SK-N-SH (cell line): ENCODE data around the gene BMPR1B. TPM values are rescaled to one million over a fixed set of nuclear protein-coding genes. Genes with fewer than 3 reads are reported as not detected.

Experiments
- CTCF ChIA-PET: fragments of 300-600, 350-600 bp; formaldehyde crosslinking; extraction: SDS; loops from one replicate; lab custom pipeline; 2021; lab: Yijun Ruan, JAX
- POLR2A ChIA-PET: fragments of 350-600 bp; sonication (Branson Sonifier 250); formaldehyde crosslinking; extraction: SDS; loops from one replicate; lab custom pipeline; 2020; ENCODE audit warnings: antibody characterized with exemption, inconsistent platforms; lab: Yijun Ruan, JAX
- DNase-seq: peaks from one replicate; pipeline ENCODE4 v3.0.0; 2012
- H2AFZ ChIP-seq: fragments of 200-600 bp; sonication (generic); 2 replicates; pipeline ENCODE4 v1.8.1; 2016; ENCODE audit warnings: antibody characterized with exemption, mild to moderate bottlenecking, low read depth
- H3F3A ChIP-seq: fragments of 200-600 bp; sonication (generic); replicated peaks from 2 replicates; pipeline ENCODE3; 2016; ENCODE audit warnings: antibody characterized with exemption, mild to moderate bottlenecking; ENCODE audit not compliant: insufficient read depth
- H3K27ac ChIP-seq, 2 experiments: fragments of 200-500 bp in 1 of 2; fragments of 200-600 bp in 1 of 2; sonication (Bioruptor generic) in 1 of 2; sonication (generic), shearing (Covaris generic) in 1 of 2; 2 replicates each; pipeline versions ENCODE4 v1.5.1 to v1.6.1; 2014 to 2016; ENCODE audit warnings: low read depth in 2 of 2, inconsistent platforms in 1 of 2, low read length in 1 of 2, mild to moderate bottlenecking in 1 of 2, mixed read lengths in 1 of 2
- H3K27me3 ChIP-seq: fragments of 200-600 bp; sonication (generic), shearing (Covaris generic); 2 replicates; pipeline ENCODE4 v1.6.1; 2016; ENCODE audit warnings: mixed run types; ENCODE audit not compliant: insufficient read depth
- H3K36me3 ChIP-seq, 2 experiments: fragments of 200-500 bp in 1 of 2; fragments of 200-600 bp in 1 of 2; sonication (Bioruptor generic) in 1 of 2; sonication (generic) in 1 of 2; replicated peaks in 1 of 2; 2 replicates each; pipeline versions ENCODE3 to v1.5.1; 2014 to 2016; ENCODE audit warnings: low read length in 1 of 2, mild to moderate bottlenecking in 1 of 2; ENCODE audit not compliant: insufficient read depth in 2 of 2, control insufficient read depth in 1 of 2
- H3K4me1 ChIP-seq, 2 experiments: fragments of 200-500 bp in 1 of 2; fragments of 200-600 bp in 1 of 2; sonication (Bioruptor generic) in 1 of 2; sonication (generic), shearing (Covaris generic) in 1 of 2; 2 replicates each; pipeline versions ENCODE4 v1.5.1 to v1.6.1; 2014 to 2016; ENCODE audit warnings: low read depth in 1 of 2, low read length in 1 of 2, mixed run types in 1 of 2; ENCODE audit not compliant: insufficient read depth in 2 of 2, control insufficient read depth in 1 of 2
- H3K4me2 ChIP-seq: fragments of 200-600 bp; sonication (generic), shearing (Covaris generic); 2 replicates; pipeline ENCODE4 v1.6.1; 2017; ENCODE audit warnings: mixed run types
- H3K4me3 ChIP-seq, 2 experiments: fragments of 200-500 bp in 1 of 2; fragments of 200-600 bp in 1 of 2; sonication (Bioruptor generic) in 1 of 2; sonication (generic), shearing (Covaris generic) in 1 of 2; 2 replicates each; pipeline versions ENCODE4 v1.5.1 to v1.8.1; 2014 to 2016; ENCODE audit warnings: low read depth in 2 of 2, inconsistent platforms in 1 of 2, low read length in 1 of 2, mild to moderate bottlenecking in 1 of 2, mixed read lengths in 1 of 2, moderate library complexity in 1 of 2
- H3K79me2 ChIP-seq: fragments of 200-600 bp; sonication (generic); 2 replicates; pipeline ENCODE4 v1.8.1; 2017; ENCODE audit warnings: mild to moderate bottlenecking; ENCODE audit not compliant: insufficient read depth
- H3K9ac ChIP-seq: fragments of 200-600 bp; sonication (generic); 2 replicates; pipeline ENCODE4 v1.6.1; 2017; ENCODE audit warnings: mixed run types
- H3K9me2 ChIP-seq: fragments of 200-600 bp; sonication (generic); 2 replicates; pipeline ENCODE4 v1.6.1; 2017; ENCODE audit warnings: mixed run types
- H3K9me3 ChIP-seq: fragments of 200-600 bp; sonication (generic); 2 replicates; pipeline ENCODE4 v1.6.1; 2017; ENCODE audit warnings: mixed run types, mild to moderate bottlenecking, moderate library complexity
- H4K20me1 ChIP-seq: fragments of 200-600 bp; sonication (generic); 2 replicates; pipeline ENCODE4 v1.6.1; 2017; ENCODE audit warnings: mild to moderate bottlenecking, mixed run types; ENCODE audit not compliant: insufficient read depth
- CHD2 ChIP-seq: fragments of 150-350 bp; IDR thresholded peaks from 2 replicates; pipeline ENCODE4 v1.6.1; 2018; ENCODE audit warnings: low read length; ENCODE audit not compliant: partially characterized antibody
- CTCF ChIP-seq: fragments of 200-600 bp; sonication (generic); IDR thresholded peaks from 2 replicates; pipeline ENCODE4 v1.6.1; 2017; ENCODE audit warnings: antibody characterized with exemption, mild to moderate bottlenecking, moderate library complexity
- EP300 ChIP-seq, 2 experiments: IDR thresholded peaks; 2 replicates each; pipeline versions ENCODE4 v1.4.0 to v1.6.1; 2012; ENCODE audit warnings: borderline replicate concordance in 1 of 2, low read depth in 1 of 2, low read length in 1 of 2
- FOSL2 ChIP-seq: IDR thresholded peaks from 2 replicates; pipeline ENCODE4 v1.4.0; 2012; ENCODE audit warnings: low read depth, mild to moderate bottlenecking, moderate library complexity, borderline replicate concordance
- FOXJ3 ChIP-seq: sonication (generic); formaldehyde crosslinking; IDR thresholded peaks from 2 replicates; pipeline ENCODE4 v1.5.1; 2020; ENCODE audit warnings: mild to moderate bottlenecking, missing genetic modification reagents
- GABPA ChIP-seq: IDR thresholded peaks from 2 replicates; pipeline ENCODE4 v1.4.0; 2012; ENCODE audit warnings: low read depth, mild to moderate bottlenecking
- IRF3 ChIP-seq: fragments of 150-350 bp; IDR thresholded peaks from 2 replicates; pipeline ENCODE4 v1.6.1; 2016; ENCODE audit warnings: mild to moderate bottlenecking, low read depth, low read length
- JUND ChIP-seq: IDR thresholded peaks from 2 replicates; pipeline ENCODE4 v1.4.0; 2012
- MAX ChIP-seq: IDR thresholded peaks from 2 replicates; pipeline ENCODE4 v1.4.0; 2012; ENCODE audit warnings: low read depth
- MEF2A ChIP-seq: IDR thresholded peaks from 2 replicates; pipeline ENCODE4 v1.4.0; 2012; ENCODE audit warnings: low read depth, borderline replicate concordance
- MXI1 ChIP-seq: IDR thresholded peaks from 2 replicates; pipeline ENCODE4 v1.6.1; 2012; ENCODE audit warnings: mild to moderate bottlenecking, low read depth, low read length, improper control_type of control experiment
- NFIC ChIP-seq: IDR thresholded peaks from 2 replicates; pipeline ENCODE4 v1.4.0; 2012; ENCODE audit warnings: borderline replicate concordance
- NRF1 ChIP-seq: IDR thresholded peaks from 2 replicates; pipeline ENCODE4 v1.6.1; 2012; ENCODE audit warnings: low read depth, mild to moderate bottlenecking, low read length
- POLR2AphosphoS5 ChIP-seq: IDR thresholded peaks from 2 replicates; pipeline ENCODE4 v1.6.1; 2012; ENCODE audit warnings: low read depth, low read length
- RCOR1 ChIP-seq: fragments of 150-350 bp; IDR thresholded peaks from 2 replicates; pipeline ENCODE4 v1.6.1; 2017; ENCODE audit warnings: antibody characterized with exemption, low read length
- REST ChIP-seq: IDR thresholded peaks from 2 replicates; pipeline ENCODE4 v1.6.1; 2012; ENCODE audit warnings: mild to moderate bottlenecking, low read depth, low read length, moderate library complexity
- RFX5 ChIP-seq: IDR thresholded peaks from 2 replicates; pipeline ENCODE4 v1.6.1; 2012; ENCODE audit warnings: mild to moderate bottlenecking, improper control_type of control experiment, low read length
- RXRA ChIP-seq: IDR thresholded peaks from 2 replicates; pipeline ENCODE4 v1.4.0; 2012; ENCODE audit warnings: low read depth, mild to moderate bottlenecking, borderline replicate concordance
- SIN3A ChIP-seq: IDR thresholded peaks from 2 replicates; pipeline ENCODE4 v1.6.1; 2012; ENCODE audit warnings: low read depth, mild to moderate bottlenecking, low read length, moderate library complexity, borderline replicate concordance
- TAF1 ChIP-seq: IDR thresholded peaks from 2 replicates; pipeline ENCODE4 v1.6.1; 2012; ENCODE audit warnings: low read depth, mild to moderate bottlenecking, low read length, moderate library complexity, borderline replicate concordance
- TCF12 ChIP-seq: IDR thresholded peaks from 2 replicates; pipeline ENCODE4 v1.4.0; 2012
- USF1 ChIP-seq: IDR thresholded peaks from 2 replicates; pipeline ENCODE4 v1.4.0; 2012; ENCODE audit warnings: low read depth, borderline replicate concordance
- YY1 ChIP-seq: IDR thresholded peaks from 2 replicates; pipeline ENCODE4 v1.4.0; 2012; ENCODE audit warnings: low read depth, mild to moderate bottlenecking
- ZBTB33 ChIP-seq: IDR thresholded peaks from 2 replicates; pipeline ENCODE4 v1.4.0; 2012; ENCODE audit warnings: low read depth, borderline replicate concordance
- WGBS: methylation state at CpG from one replicate; pipeline ENCODE4 v1.1.6; 2017; ENCODE audit warnings: low lambda C conversion rate; 5-methylcytosine and 5-hydroxymethylcytosine counted together
- polyA plus RNA-seq, 3 experiments: library from polyadenylated mRNA; depleted of rRNA; stranded (reverse); fragments of >200 nt; gene quantifications; 2 replicates each; pipeline ENCODE4 v1.2.3, GENCODE V29; 2012

Gene BMPR1B
- polyA plus RNA-seq, 1 of the 3 experiments (the other 2 are of a cell fraction): 0.16 TPM

GRCh38 chr4:94827481-94828110, 69.8 kb downstream of the BMPR1B start:
- H3F3A ChIP-seq: peaks cover 10% of the 10 kb centered on the region
- no peaks in the 10 kb centered on the region for H3K9me2 ChIP-seq
- no peak overlapping the region for H2AFZ ChIP-seq
- peaks cover 0 to 3% of the 10 kb centered on the region in 2 experiments; a peak in 3 of 4 replicates for H3K4me1 ChIP-seq
- POLR2A ChIA-PET: no interaction called here
- no peaks in the 10 kb centered on the region for H4K20me1 ChIP-seq
- H3K36me3 ChIP-seq: no peaks in the 10 kb centered on the region
- no peaks in the 10 kb centered on the region for H3K9me3 ChIP-seq
- peak overlapping the region; percentile 37; the same call in 1 of the 2 replicates for H3K9ac ChIP-seq
- no peaks in the 10 kb centered on the region for H3K79me2 ChIP-seq
- 22% methylated on average over 5 of the region's 5 CpGs for WGBS
- peaks cover 6% of the 10 kb centered on the region; the same call in 1 of the 2 replicates for H3K27me3 ChIP-seq
- 0 out of 4 replicates have a peak overlapping the region, but pooled peaks of 1 of the 2 experiments have one; percentile 17 for H3K4me3 ChIP-seq
- peak overlapping the region; percentile 53; the same call in 1 of the 2 replicates for H3K4me2 ChIP-seq
- CTCF ChIA-PET: no interaction called here
- peak overlapping the region; percentile 34 to 68; a peak in 3 of 4 replicates for H3K27ac ChIP-seq
- no peak for DNase-seq
- 0 out of 2 replicates have a peak, but pooled peaks have one; percentile 29 for TF ChIP-seq RXRA
- no peak for TF ChIP-seq FOXJ3
- peak; percentile 31; the same call in 1 of the 2 replicates for TF ChIP-seq NFIC
- TF ChIP-seq USF1: peak; percentile 50
- peak; percentile 88 for TF ChIP-seq JUND
- no peak for TF ChIP-seq REST
- peak; percentile 80 for TF ChIP-seq TCF12
- TF ChIP-seq POLR2AphosphoS5: peak; percentile 18; the same call in 1 of the 2 replicates
- TF ChIP-seq YY1: no peak
- TF ChIP-seq GABPA: no peak
- no peak for TF ChIP-seq RFX5
- no peak for TF ChIP-seq SIN3A
- TF ChIP-seq TAF1: no peak
- no peak for TF ChIP-seq MEF2A
- no peak for TF ChIP-seq RCOR1
- TF ChIP-seq MXI1: no peak
- peak; percentile 31; the same call in 1 of the 2 replicates for TF ChIP-seq MAX
- no peak for TF ChIP-seq CTCF
- TF ChIP-seq FOSL2: peak; percentile 93
- TF ChIP-seq NRF1: no peak
- TF ChIP-seq EP300 (IDR thresholded peaks at IDR 0.05; ENCODE audit: borderline replicate concordance in 1 of 2, low read depth in 1 of 2, low read length in 1 of 2): peak in 1 of 2 experiments; percentile 47; a peak in 2 of 4 replicates
- no peak for TF ChIP-seq CHD2
- no peak for TF ChIP-seq IRF3
- TF ChIP-seq ZBTB33: no peak
